ENCODE results near the gene NAA50. TPM values are rescaled to one million over a fixed set of nuclear protein-coding genes. Genes with fewer than 3 reads are reported as not detected.

NAA50 gene
- total and polyA plus RNA-seq, 2 of the 13 experiments (the other 11 are each of a cell fraction or from before 2014, with no cell fraction given) = 30.2 to 233 TPM

GRCh38 chr3:113744941-113745755, 901 bp downstream of the NAA50 start (continued):
- TF ChIP-seq, protein P1, sequence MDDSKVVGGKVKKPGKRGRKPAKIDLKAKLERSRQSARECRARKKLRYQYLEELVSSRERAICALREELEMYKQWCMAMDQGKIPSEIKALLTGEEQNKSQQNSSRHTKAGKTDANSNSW (CRISPR knock-in tag; IDR thresholded peaks at IDR 0.05; ENCODE audit: borderline replicate concordance) = no peak
- TF ChIP-seq ZNF616 (CRISPR knock-in tag; IDR thresholded peaks at IDR 0.05; ENCODE audit: low read depth) = no peak
- TF ChIP-seq HNRNPUL1 (IDR thresholded peaks at IDR 0.05; ENCODE audit: low read depth, low read length) = no peak
- TF ChIP-seq MIXL1 (CRISPR knock-in tag; IDR thresholded peaks at IDR 0.05) = 0 out of 2 replicates have a peak, but pooled peaks have one; percentile 38
- no peak for TF ChIP-seq HNRNPH1 (optimal IDR thresholded peaks at IDR 0.05; ENCODE audit: low read depth, low read length)
- 0 out of 2 replicates have a peak, but pooled peaks have one; percentile 21 for TF ChIP-seq RAD21 (CRISPR knock-in tag; IDR thresholded peaks at IDR 0.05)
- peak; percentile 41; the same call in 1 of the 2 replicates for TF ChIP-seq EED (CRISPR knock-in tag; IDR thresholded peaks at IDR 0.05)
- no peak for TF ChIP-seq ESRRA (CRISPR knock-in tag; IDR thresholded peaks at IDR 0.05; ENCODE audit: low read depth)
- TF ChIP-seq FOXJ3 (CRISPR knock-in tag; IDR thresholded peaks at IDR 0.05; ENCODE audit: borderline replicate concordance) = 0 out of 2 replicates have a peak, but pooled peaks have one; percentile 15
- TF ChIP-seq EP300 (IDR thresholded peaks at IDR 0.05; ENCODE audit: low read depth in 2 of 2, low read length in 2 of 2) = 0 out of 4 replicates have a peak, but pooled peaks of 1 of the 2 experiments have one; percentile 5
- TF ChIP-seq EP300 (CRISPR knock-in tag; IDR thresholded peaks at IDR 0.05; ENCODE audit: borderline replicate concordance) = no peak
- no peak for TF ChIP-seq THYN1 (CRISPR knock-in tag; IDR thresholded peaks at IDR 0.05; ENCODE audit: borderline replicate concordance, low read depth)
- TF ChIP-seq SIN3B (IDR thresholded peaks at IDR 0.05; ENCODE audit: low read length) = no peak
- no peak for TF ChIP-seq THAP8 (CRISPR knock-in tag; IDR thresholded peaks at IDR 0.05; ENCODE audit: borderline replicate concordance)
- TF ChIP-seq NFYC (CRISPR knock-in tag; IDR thresholded peaks at IDR 0.05) = 0 out of 2 replicates have a peak, but pooled peaks have one; percentile 13
- no peak for TF ChIP-seq ZMYM3 (CRISPR knock-in tag; IDR thresholded peaks at IDR 0.05)
- TF ChIP-seq JARID2 (CRISPR knock-in tag; IDR thresholded peaks at IDR 0.05; ENCODE audit: insufficient replicate concordance) = no peak
- no peak for TF ChIP-seq TRIM22 (IDR thresholded peaks at IDR 0.05)
- peak; percentile 34; the same call in 1 of the 2 replicates for TF ChIP-seq CEBPG (CRISPR knock-in tag; IDR thresholded peaks at IDR 0.05)
- 0 out of 2 replicates have a peak, but pooled peaks have one; percentile 22 for TF ChIP-seq HDAC2 (CRISPR knock-in tag; IDR thresholded peaks at IDR 0.05)
- no peak for TF ChIP-seq ZFYVE20 (CRISPR knock-in tag; IDR thresholded peaks at IDR 0.05; ENCODE audit: borderline replicate concordance, low read depth)
- TF ChIP-seq TGIF2 (CRISPR knock-in tag; IDR thresholded peaks at IDR 0.05) = 0 out of 2 replicates have a peak, but pooled peaks have one; percentile 23
- TF ChIP-seq DMAP1 (CRISPR knock-in tag; IDR thresholded peaks at IDR 0.05) = no peak
- no peak for TF ChIP-seq IRX3 (CRISPR knock-in tag; IDR thresholded peaks at IDR 0.05; ENCODE audit: borderline replicate concordance, low read depth)
- TF ChIP-seq SMAD1 (CRISPR knock-in tag; IDR thresholded peaks at IDR 0.05; ENCODE audit: borderline replicate concordance, low read depth) = no peak
- no peak for TF ChIP-seq RBFOX2 (IDR thresholded peaks at IDR 0.05; ENCODE audit: low read depth, low read length)
- peak; percentile 16; the same call in 1 of the 2 replicates for TF ChIP-seq MEF2D (CRISPR knock-in tag; IDR thresholded peaks at IDR 0.05)
- TF ChIP-seq KDM6A (CRISPR knock-in tag; IDR thresholded peaks at IDR 0.05; ENCODE audit: low read depth) = no peak
- TF ChIP-seq, protein P2, sequence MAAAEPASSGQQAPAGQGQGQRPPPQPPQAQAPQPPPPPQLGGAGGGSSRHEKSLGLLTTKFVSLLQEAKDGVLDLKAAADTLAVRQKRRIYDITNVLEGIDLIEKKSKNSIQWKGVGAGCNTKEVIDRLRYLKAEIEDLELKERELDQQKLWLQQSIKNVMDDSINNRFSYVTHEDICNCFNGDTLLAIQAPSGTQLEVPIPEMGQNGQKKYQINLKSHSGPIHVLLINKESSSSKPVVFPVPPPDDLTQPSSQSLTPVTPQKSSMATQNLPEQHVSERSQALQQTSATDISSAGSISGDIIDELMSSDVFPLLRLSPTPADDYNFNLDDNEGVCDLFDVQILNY (CRISPR knock-in tag; conservative IDR thresholded peaks at IDR 0.05) = no peak
- TF ChIP-seq KLF11 (CRISPR knock-in tag; IDR thresholded peaks at IDR 0.05) = no peak

Data from HepG2 (cell line).